ENCODE data around the gene TMEM234.

TMEM234 gene

GRCh38 chr1:32170991-32171390 lies 51.2 kb downstream of the TMEM234 start:
- no peak for DNase-seq

All from right hindlimb (tissue), 1 donor.